Measurements from ENCODE around the gene LRRC58. TPM values are rescaled to one million over a fixed set of nuclear protein-coding genes. Genes with fewer than 3 reads are reported as not detected.

Gene LRRC58
- total and polyA plus RNA-seq, 2 donors (not counting 3 experiments of a cell fraction or from before 2014, with no cell fraction given): 3.7 to 11.9 TPM

DNA sequence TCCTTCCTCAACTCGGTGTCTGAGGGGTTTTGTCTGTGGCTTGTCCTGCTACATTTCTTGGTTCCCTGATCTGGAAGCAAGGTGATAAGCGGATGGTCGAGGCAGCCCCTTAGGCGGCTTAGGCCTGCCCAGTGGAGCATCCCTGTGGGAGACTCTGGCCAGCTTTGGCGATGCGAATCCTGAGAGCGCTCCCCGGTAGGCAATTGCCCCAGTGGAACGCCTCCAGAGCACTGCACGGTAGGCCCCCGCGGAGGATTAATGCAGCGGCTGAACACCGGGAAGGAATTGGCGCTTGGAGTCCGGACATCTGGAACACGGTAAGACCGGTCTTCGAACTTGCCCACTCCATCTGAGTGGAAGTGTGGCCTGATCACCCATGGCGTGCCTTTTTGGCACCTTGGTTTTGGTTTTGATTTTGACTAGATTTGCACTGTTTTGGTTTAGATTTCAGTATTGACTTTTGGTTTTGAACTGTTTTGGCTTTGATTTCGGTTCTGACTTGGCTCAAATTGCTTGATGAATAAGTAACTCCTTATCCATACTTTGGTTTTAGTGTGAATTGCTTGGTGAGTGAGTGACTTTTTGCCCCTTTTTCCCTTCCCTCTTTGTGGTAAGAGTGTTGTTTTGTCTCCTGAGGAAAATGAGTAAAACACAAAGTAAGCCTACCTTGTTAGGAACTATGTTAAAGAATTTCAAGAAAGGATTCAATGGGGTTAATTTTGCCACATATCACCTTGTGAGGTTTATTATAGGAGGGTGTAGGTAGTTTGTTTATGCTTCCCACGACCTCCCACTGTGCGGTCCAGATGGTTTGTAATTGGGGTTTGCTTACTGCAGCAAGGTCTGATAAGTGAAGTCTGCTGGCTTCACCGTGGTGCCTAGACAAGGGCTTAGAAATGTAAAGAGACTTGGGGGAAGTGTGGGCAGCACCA is 37.0 kb downstream of the LRRC58 start:
- ChIA-PET CTCF (no interaction called here), POLR2A (no interaction called here)
- H3K27ac ChIP-seq (ENCODE audit: insufficient read depth, low read depth, low read length): no peak overlapping the region
- H3K9me3 ChIP-seq (replicated peaks; ENCODE audit: control insufficient read depth, insufficient read depth, low read length): no peaks in the 10 kb centered on the region
- FAIRE-seq: no peak
- H3K9me1 ChIP-seq (replicated peaks; ENCODE audit: control insufficient read depth, extremely low read depth, insufficient read depth, low read length): no peaks in the 10 kb centered on the region
- intact Hi-C loops (cut with micrococcal nuclease) (no loop called here), dilution Hi-C loops (cut with MboI; ENCODE audit: extremely low pct_ligation_motif_present, low sequenced_read_pairs) (no loop called here)
- H3K4me3 ChIP-seq (replicated peaks in 1 of 3; ENCODE audit: insufficient read depth in 1 of 3, low read depth in 1 of 3, low read length in 3 of 3): no peak overlapping the region
- no peak overlapping the region for H3K4me2 ChIP-seq (ENCODE audit: insufficient read depth, low read length)
- DNase-seq (ENCODE audit: low read depth, low spot score): no peak
- no peak overlapping the region for H2AFZ ChIP-seq (ENCODE audit: low read depth, low read length)
- H4K20me1 ChIP-seq (replicated peaks; ENCODE audit: control insufficient read depth, extremely low read depth, insufficient read depth, low read length): no peaks in the 10 kb centered on the region
- H3K27me3 ChIP-seq (ENCODE audit: control insufficient read depth in 2 of 2, insufficient read depth in 2 of 2, low read length in 2 of 2): no peaks in the 10 kb centered on the region
- H3K9ac ChIP-seq (replicated peaks; ENCODE audit: extremely low read depth, insufficient read depth, low read length): no peak overlapping the region
- no peaks in the 10 kb centered on the region for H3K36me3 ChIP-seq (ENCODE audit: control insufficient read depth in 2 of 2, extremely low read depth in 1 of 2, insufficient read depth in 2 of 2, low read length in 2 of 2)
- no peaks in the 10 kb centered on the region for H3K79me2 ChIP-seq (ENCODE audit: control insufficient read depth, insufficient read depth, low read length)
- TF ChIP-seq EZH2 (IDR thresholded peaks at IDR 0.05; ENCODE audit: borderline replicate concordance, low read depth, low read length, severe bottlenecking) (no peak), POLR2AphosphoS5 (IDR thresholded peaks at IDR 0.05; ENCODE audit: insufficient read depth, low read depth, low read length) (no peak), POLR2A (IDR thresholded peaks at IDR 0.05; ENCODE audit: low read depth, low read length) (no peak), GATA2 (IDR thresholded peaks at IDR 0.05; ENCODE audit: insufficient read depth, insufficient read length, low read depth, low read length) (no peak)
- TF ChIP-seq, protein P1, sequence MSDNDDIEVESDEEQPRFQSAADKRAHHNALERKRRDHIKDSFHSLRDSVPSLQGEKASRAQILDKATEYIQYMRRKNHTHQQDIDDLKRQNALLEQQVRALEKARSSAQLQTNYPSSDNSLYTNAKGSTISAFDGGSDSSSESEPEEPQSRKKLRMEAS (IDR thresholded peaks at IDR 0.05; ENCODE audit: insufficient read depth, insufficient read length): no peak
- BruUV-seq (replicated peaks): no TSS peak
- no peaks in the 10 kb centered on the region for H3K4me1 ChIP-seq (ENCODE audit: control insufficient read depth, extremely low read depth, insufficient read depth, low read length)
